Spleen (tissue), 11 donors: ENCODE data around the gene STAU1. TPM values are rescaled to one million over a fixed set of nuclear protein-coding genes. Genes with fewer than 3 reads are reported as not detected.
"Not testable (repeated sequence)": the region's sequence is repeated elsewhere in the genome, so short reads cannot be mapped to it uniquely, and the experiment has no call there.

Source experiments
- DNase-seq: peaks from one replicate; pipeline ENCODE4 v3.0.0-alpha.2; 2020
- H3K27ac ChIP-seq, 8 donors: fragments of 200-600 bp; sonication (generic) in 7 of 8; 1 replicate in 4 of 8; 2 replicates in 4 of 8; pipeline versions ENCODE4 v1.5.0 to v1.8.0; 2016 to 2021; ENCODE audit warnings: inconsistent platforms in 4 of 8, mild to moderate bottlenecking in 4 of 8, moderate library complexity in 1 of 8
- H3K27me3 ChIP-seq, 7 donors: fragments of 200-600 bp; sonication (generic) in 6 of 7; replicated peaks in 1 of 7; 1 replicate in 4 of 7; 2 replicates in 3 of 7; pipeline versions ENCODE4 v1.5.0 to v1.8.0; 2016 to 2021; ENCODE audit warnings: inconsistent platforms in 3 of 7, mild to moderate bottlenecking in 1 of 7
- H3K36me3 ChIP-seq, 6 donors: fragments of 200-600 bp; sonication (generic) in 5 of 6; 1 replicate in 4 of 6; 2 replicates in 2 of 6; pipeline versions ENCODE4 v1.5.0 to v1.8.0; 2016 to 2021; ENCODE audit warnings: inconsistent platforms in 2 of 6
- H3K4me1 ChIP-seq, 6 donors: fragments of 200-600 bp; sonication (generic) in 5 of 6; 1 replicate in 3 of 6; 2 replicates in 3 of 6; pipeline versions ENCODE4 v1.5.0 to v1.8.0; 2016 to 2021; ENCODE audit warnings: inconsistent platforms in 3 of 6
- H3K4me3 ChIP-seq, 8 donors: fragments of 200-600 bp; sonication (generic) in 7 of 8; 1 replicate in 4 of 8; 2 replicates in 4 of 8; pipeline versions ENCODE4 v1.5.0 to v1.8.0; 2016 to 2021; ENCODE audit warnings: inconsistent platforms in 4 of 8, mild to moderate bottlenecking in 4 of 8, moderate library complexity in 2 of 8
- H3K9me3 ChIP-seq, 8 donors: fragments of 200-600 bp; sonication (generic) in 7 of 8; 1 replicate in 4 of 8; 2 replicates in 4 of 8; pipeline versions ENCODE4 v1.5.0 to v1.8.0; 2016 to 2021; ENCODE audit warnings: inconsistent platforms in 4 of 8
- CTCF ChIP-seq, 11 experiments: fragments of 200-600 bp in 7 of 11; fragments of 450-650 bp in 4 of 11; sonication (generic) in 4 of 11; IDR thresholded peaks in 8 of 11; conservative IDR thresholded peaks in 3 of 11; 1 replicate in 7 of 11; 2 replicates in 4 of 11; pipeline versions ENCODE4 v1.4.0 to v1.8.0; 2016 to 2021; ENCODE audit warnings: antibody characterized with exemption in 11 of 11, inconsistent platforms in 4 of 11, mild to moderate bottlenecking in 1 of 11
- POLR2A ChIP-seq, 3 donors: fragments of 450-650 bp; IDR thresholded peaks; one replicate each; pipeline ENCODE4 v1.5.1; 2017; ENCODE audit warnings: antibody characterized with exemption in 3 of 3, mild to moderate bottlenecking in 1 of 3
- POLR2AphosphoS5 ChIP-seq, 3 donors: sonication (generic); formaldehyde crosslinking; IDR thresholded peaks; one replicate each; pipeline ENCODE4 v1.5.1; 2017; ENCODE audit warnings: antibody characterized with exemption in 3 of 3
- WGBS, 5 donors: extraction: QIAGEN DNeasy Blood & Tissue Kit in 3 of 5; methylation state at CpG; one replicate each; pipeline versions ENCODE4 v1.1.5 to v1.1.7; 2013 to 2018; 5-methylcytosine and 5-hydroxymethylcytosine counted together
- intact Hi-C: fragments of 100-400 bp; cut with DNase I; formaldehyde crosslinking; loops from one replicate; pipeline ENCODE4 v1.15.0; 2023; ENCODE audit warnings: low total_unique reads
- polyA plus RNA-seq, 3 donors: library from polyadenylated mRNA; stranded (reverse); fragments of 200-250 nt; gene quantifications; one replicate each; pipeline ENCODE4 v1.2.1, GENCODE V29; 2013
- total RNA-seq, 7 donors: library from RNA; depleted of rRNA in 3 of 7; stranded (reverse); fragments of >200 nt in 3 of 7; fragmentation: NEBNext Ultra II Directional in 4 of 7; extraction: Animal tissue kit (Norgen Biotek cat#: 25700) in 4 of 7; gene quantifications; one replicate each; pipeline versions ENCODE4 v1.1.0 to v1.2.1, GENCODE V29; 2016 to 2021
- donor health status: healthy with polysubstance abuse.
- donor health status: DM: no; HTN: no; CAD: no; lungs with moderate emphysema.
- donor health status: DM: no; HTN: no; CAD: no.
- donor health status: Bipolar disorder and iron deficiency.
- donor health status: healthy.
- donor health status: DM: no; HTN: no; CAD: no.
- donor health status: DM: yes; HTN: yes; CAD: no.

The STAU1 gene
- total and polyA plus RNA-seq, 10 donors = 18.5 to 76.9 (median 59.5) TPM

GRCh38 chr20:49207076-49207475 lies 18.9 kb upstream of the STAU1 start:
- no peaks in the 10 kb centered on the region for H3K27me3 ChIP-seq
- TF ChIP-seq POLR2A (IDR thresholded peaks at IDR 0.05) (no peak), CTCF (IDR thresholded peaks at IDR 0.05 in 8 of 11, conservative IDR thresholded peaks at IDR 0.05 in 3 of 11) (no peak), POLR2AphosphoS5 (IDR thresholded peaks at IDR 0.05) (no peak)
- H3K27ac ChIP-seq = no peak overlapping the region
- H3K4me1 ChIP-seq = no peaks in the 10 kb centered on the region
- 87 to 96% (median 91%) methylated on average over 6 of the region's 6 CpGs for WGBS, 5 donors
- intact Hi-C loops = no loop called here
- peak; percentile 4 for DNase-seq
- no peak overlapping the region for H3K4me3 ChIP-seq
- peaks cover 0 to 19% (median 15%) of the 10 kb centered on the region in 8 donors for H3K9me3 ChIP-seq
- H3K36me3 ChIP-seq = no peaks in the 10 kb centered on the region

- DNase-seq = peak; percentile 58
- Histone ChIP-seq H3K4me3 (no peak overlapping the region), H3K4me1 (no peaks in the 10 kb centered on the region), H3K27me3 (no peaks in the 10 kb centered on the region), H3K27ac (no peak overlapping the region), H3K36me3 (no peaks in the 10 kb centered on the region), H3K9me3 (peaks cover 0 to 7% (median 0%) of the 10 kb centered on the region in 8 donors)
- 50 to 94% (median 70%) methylated on average over 9 of the region's 9 CpGs for WGBS, 5 donors
- TF ChIP-seq POLR2A (IDR thresholded peaks at IDR 0.05) (no peak), CTCF (IDR thresholded peaks at IDR 0.05 in 8 of 11, conservative IDR thresholded peaks at IDR 0.05 in 3 of 11) (no peak), POLR2AphosphoS5 (IDR thresholded peaks at IDR 0.05) (no peak)
- intact Hi-C loops = no loop called here
Measured at GRCh38 chr20:49203746-49204145, 15.6 kb upstream of the STAU1 start.

- 85 to 94% (median 91%) methylated on average over 7 of the region's 7 CpGs for WGBS, 5 donors
- intact Hi-C loops = no loop called here
- no peaks in the 10 kb centered on the region for H3K27me3 ChIP-seq
- H3K4me3 ChIP-seq = no peak overlapping the region
- H3K36me3 ChIP-seq = no peaks in the 10 kb centered on the region
- TF ChIP-seq POLR2AphosphoS5 (IDR thresholded peaks at IDR 0.05) (no peak), POLR2A (IDR thresholded peaks at IDR 0.05) (no peak), CTCF (IDR thresholded peaks at IDR 0.05 in 8 of 11, conservative IDR thresholded peaks at IDR 0.05 in 3 of 11) (no peak)
- no peak for DNase-seq
- H3K27ac ChIP-seq = no peak overlapping the region
- H3K9me3 ChIP-seq = peaks cover 0 to 7% (median 0%) of the 10 kb centered on the region in 8 donors
- H3K4me1 ChIP-seq = no peaks in the 10 kb centered on the region
Measured at GRCh38 chr20:49203011-49203410, 14.9 kb upstream of the STAU1 start.

GRCh38 chr20:49199729-49200293 lies 11.7 kb upstream of the STAU1 start:
- H3K4me1 ChIP-seq = no peaks in the 10 kb centered on the region
- H3K36me3 ChIP-seq = no peaks in the 10 kb centered on the region
- intact Hi-C loops = no loop called here
- H3K9me3 ChIP-seq = peaks cover 0 to 7% (median 0%) of the 10 kb centered on the region in 8 donors
- no peak overlapping the region for H3K27ac ChIP-seq
- TF ChIP-seq CTCF (IDR thresholded peaks at IDR 0.05 in 8 of 11, conservative IDR thresholded peaks at IDR 0.05 in 3 of 11) (no peak), POLR2AphosphoS5 (IDR thresholded peaks at IDR 0.05) (no peak), POLR2A (IDR thresholded peaks at IDR 0.05) (no peak)
- no peaks in the 10 kb centered on the region for H3K27me3 ChIP-seq
- no peak for DNase-seq
- H3K4me3 ChIP-seq = no peak overlapping the region
- WGBS, 5 donors = 84 to 93% (median 90%) methylated on average over 4 of the region's 4 CpGs

GRCh38 chr20:49192944-49193518 lies 4.9 kb upstream of the STAU1 start:
- DNase-seq, H3K9me3 ChIP-seq, H3K4me3 ChIP-seq, H3K4me1 ChIP-seq, H3K27me3 ChIP-seq, H3K27ac ChIP-seq, H3K36me3 ChIP-seq, intact Hi-C loops: not testable (repeated sequence)
- 82 to 90% (median 87%) methylated on average over 11 of the region's 11 CpGs for WGBS, 5 donors
